H1 (cell line): ENCODE data around the gene MUC22.

ENCODE experiments used
- EP300 ChIP-seq, 2 experiments: IDR thresholded peaks; 1 replicate in 1 of 2; 2 replicates in 1 of 2; pipeline ENCODE4 v1.6.1; 2011 to 2012; ENCODE audit warnings: low read depth in 2 of 2, low read length in 2 of 2, mild to moderate bottlenecking in 2 of 2, borderline replicate concordance in 1 of 2, inconsistent platforms in 1 of 2, moderate library complexity in 1 of 2
- TF ChIP-seq, protein P1 (sequence below), 3 experiments: IDR thresholded peaks; 1 replicate in 2 of 3; 2 replicates in 1 of 3; pipeline versions ENCODE4 v1.5.1 to v1.6.1; 2011; ENCODE audit warnings: low read length in 3 of 3, mild to moderate bottlenecking in 3 of 3, inconsistent platforms in 2 of 3, low read depth in 1 of 3, moderate library complexity in 1 of 3; ENCODE audit not compliant: insufficient read depth in 1 of 3; ENCODE audit errors: control extremely low read depth in 1 of 3

GRCh38 chr6:30964075-30964474 is 46.2 kb upstream of the MUC22 start:
- TF ChIP-seq EP300 (IDR thresholded peaks at IDR 0.05; ENCODE audit: borderline replicate concordance in 1 of 2, low read depth in 2 of 2, low read length in 2 of 2) = no peak
- TF ChIP-seq, protein P1, sequence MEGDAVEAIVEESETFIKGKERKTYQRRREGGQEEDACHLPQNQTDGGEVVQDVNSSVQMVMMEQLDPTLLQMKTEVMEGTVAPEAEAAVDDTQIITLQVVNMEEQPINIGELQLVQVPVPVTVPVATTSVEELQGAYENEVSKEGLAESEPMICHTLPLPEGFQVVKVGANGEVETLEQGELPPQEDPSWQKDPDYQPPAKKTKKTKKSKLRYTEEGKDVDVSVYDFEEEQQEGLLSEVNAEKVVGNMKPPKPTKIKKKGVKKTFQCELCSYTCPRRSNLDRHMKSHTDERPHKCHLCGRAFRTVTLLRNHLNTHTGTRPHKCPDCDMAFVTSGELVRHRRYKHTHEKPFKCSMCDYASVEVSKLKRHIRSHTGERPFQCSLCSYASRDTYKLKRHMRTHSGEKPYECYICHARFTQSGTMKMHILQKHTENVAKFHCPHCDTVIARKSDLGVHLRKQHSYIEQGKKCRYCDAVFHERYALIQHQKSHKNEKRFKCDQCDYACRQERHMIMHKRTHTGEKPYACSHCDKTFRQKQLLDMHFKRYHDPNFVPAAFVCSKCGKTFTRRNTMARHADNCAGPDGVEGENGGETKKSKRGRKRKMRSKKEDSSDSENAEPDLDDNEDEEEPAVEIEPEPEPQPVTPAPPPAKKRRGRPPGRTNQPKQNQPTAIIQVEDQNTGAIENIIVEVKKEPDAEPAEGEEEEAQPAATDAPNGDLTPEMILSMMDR (IDR thresholded peaks at IDR 0.05; ENCODE audit: control extremely low read depth in 1 of 3, insufficient read depth in 1 of 3, low read depth in 1 of 3, low read length in 3 of 3) = no peak
